AG10803 (cell line): ENCODE measurements around the gene VWA7.

Source experiments
- DNase-seq: peaks from one replicate; pipeline ENCODE4 v3.0.0; 2010; ENCODE audit warnings: low read depth
- H3K4me3 ChIP-seq: 2 replicates; pipeline ENCODE4 v1.5.1; 2011; ENCODE audit warnings: mild to moderate bottlenecking, low read length, control low read depth
- CTCF ChIP-seq: conservative IDR thresholded peaks from 2 replicates; pipeline ENCODE4 v1.5.1; 2011; ENCODE audit warnings: mild to moderate bottlenecking, low read length, control low read depth, inconsistent platforms

The VWA7 gene

GRCh38 chr6:31763619-31763940 lies 13.5 kb downstream of the VWA7 start:
- DNase-seq: peak; percentile 83
- H3K4me3 ChIP-seq: no peak overlapping the region
- no peak; the same call in 1 of the 2 replicates for TF ChIP-seq CTCF

GRCh38 chr6:31762878-31763618 lies 14.1 kb downstream of the VWA7 start:
- TF ChIP-seq CTCF: no peak
- no peak overlapping the region for H3K4me3 ChIP-seq
- DNase-seq: no peak

- TF ChIP-seq CTCF: no peak
- no peak for DNase-seq
- H3K4me3 ChIP-seq: no peak within 1 kb of the TSS
These were observed 14.8 kb downstream of the VWA7 start, which contains the start of gene SAPCD1 for GRCh38 chr6:31762356-31762755. TSS of gene SAPCD1 (plus strand) at chr6:31762656. CDS start at chr6:31763055, 399 bp downstream.

GRCh38 chr6:31761343-31761742 lies 15.8 kb downstream of the VWA7 start:
- no peak overlapping the region for H3K4me3 ChIP-seq
- no peak for TF ChIP-seq CTCF
- no peak for DNase-seq

- TF ChIP-seq CTCF: no peak
- DNase-seq: no peak
- H3K4me3 ChIP-seq: no peak overlapping the region
These were observed 16.3 kb downstream of the VWA7 start for GRCh38 chr6:31760790-31761189.

GRCh38 chr6:31758281-31758680 lies 18.8 kb downstream of the VWA7 start:
- H3K4me3 ChIP-seq: no peak overlapping the region
- DNase-seq: no peak
- no peak for TF ChIP-seq CTCF

- TF ChIP-seq CTCF: no peak
- peak; percentile 65 for DNase-seq
- H3K4me3 ChIP-seq: no peak overlapping the region
These were observed 24.3 kb downstream of the VWA7 start for GRCh38 chr6:31752739-31753319.
